Activated T-cell treated with anti-CD3 and anti-CD28 coated beads for 24 hours (primary cell): ENCODE measurements around the gene FCHSD2.
A peak's percentile ranks its signal among the peaks of the same experiment; 100 is the strongest.
"Not testable (repeated sequence)": the region's sequence is repeated elsewhere in the genome, so short reads cannot be mapped to it uniquely, and the experiment has no call there.

Source experiments
- DNase-seq: peaks from one replicate; pipeline ENCODE4 v3.0.0-alpha.2; 2020; ENCODE audit warnings: low read depth

The FCHSD2 gene

DNA sequence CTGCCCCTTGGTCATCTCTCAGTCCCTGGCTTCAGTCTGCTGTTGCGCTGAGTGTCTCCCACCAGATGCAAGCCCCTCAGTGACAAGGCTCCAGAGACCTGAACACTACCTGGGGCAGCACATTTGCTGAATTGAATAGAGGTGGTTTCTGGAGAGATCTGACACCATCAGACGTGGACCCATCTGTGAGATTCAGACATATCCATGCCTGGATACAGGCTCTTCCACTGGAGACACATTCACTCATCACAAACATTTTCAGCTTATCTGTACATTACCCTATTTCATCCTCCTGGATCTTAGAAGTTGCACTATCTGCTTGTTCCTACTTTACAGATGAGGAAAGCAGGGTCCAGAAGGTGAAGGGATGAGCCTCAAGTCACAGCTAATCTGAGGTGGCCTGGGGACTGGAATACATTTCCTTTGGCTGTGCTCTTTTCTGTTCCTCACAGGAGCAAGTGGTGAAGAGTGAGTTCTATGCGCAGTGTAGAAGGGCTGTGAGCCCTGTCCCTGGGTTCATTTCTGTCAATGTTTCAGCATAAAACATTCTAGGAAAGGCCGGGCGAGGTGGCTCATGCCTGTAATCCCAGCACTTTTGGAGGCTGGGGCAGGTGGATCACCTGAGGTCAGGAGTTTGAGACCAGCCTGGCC, 308.9 kb downstream of the FCHSD2 start:
- DNase-seq = no peak

GRCh38 chr11:72832301-72833082, 309.6 kb downstream of the FCHSD2 start:
- no peak for DNase-seq

GRCh38 chr11:72831521-72832300, 310.4 kb downstream of the FCHSD2 start:
- DNase-seq = no peak

- no peak for DNase-seq
Measured at GRCh38 chr11:72829884-72830533, 312.1 kb downstream of the FCHSD2 start.

DNA sequence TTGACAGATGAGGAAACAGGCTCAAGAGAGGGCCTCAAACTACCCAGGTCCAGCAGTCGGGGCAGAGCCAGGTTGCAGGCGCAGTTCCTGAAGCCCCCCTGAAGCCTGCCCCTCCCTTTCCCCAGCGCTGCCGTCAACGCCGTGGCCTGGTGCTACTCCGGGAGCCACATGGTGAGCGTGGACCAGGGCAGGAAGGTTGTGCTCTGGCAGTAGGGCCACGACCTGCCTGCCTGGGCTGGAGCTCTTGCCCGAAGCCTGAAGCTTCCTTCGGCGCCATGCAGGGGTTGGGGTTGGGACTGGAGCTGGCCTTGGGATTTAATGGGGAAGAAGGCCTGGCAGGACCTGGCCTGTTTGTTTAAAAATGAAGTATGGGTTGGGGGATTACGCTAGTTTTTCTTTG, 312.9 kb downstream of the FCHSD2 start:
- DNase-seq = no peak

GRCh38 chr11:72828692-72829101, 313.4 kb downstream of the FCHSD2 start:
- no peak for DNase-seq

DNA sequence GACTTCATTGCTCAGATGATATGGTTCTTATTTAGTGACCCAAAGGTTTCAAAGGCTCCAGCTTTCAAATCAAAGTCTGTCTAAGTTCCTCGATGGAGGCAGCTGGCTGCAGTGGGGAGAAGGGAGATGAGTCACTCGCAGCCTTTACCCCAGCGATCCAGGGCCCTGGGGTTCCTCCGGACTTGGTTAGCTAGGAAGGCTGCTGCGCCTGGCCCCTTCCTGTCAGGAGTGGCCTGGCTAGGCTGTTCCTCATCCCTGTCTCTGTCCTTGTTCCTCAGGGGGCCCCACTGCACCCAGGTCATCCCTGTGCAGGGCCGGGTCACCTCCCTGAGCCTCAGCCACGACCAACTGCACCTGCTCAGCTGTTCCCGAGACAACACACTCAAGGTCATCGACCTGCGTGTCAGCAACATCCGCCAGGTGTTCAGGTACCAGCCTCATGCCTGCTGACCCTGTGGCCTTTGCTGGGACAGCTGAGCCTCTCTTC, 314.0 kb downstream of the FCHSD2 start:
- no peak for DNase-seq

GRCh38 chr11:72827656-72828055, 314.5 kb downstream of the FCHSD2 start:
- DNase-seq = not testable (repeated sequence)

DNA sequence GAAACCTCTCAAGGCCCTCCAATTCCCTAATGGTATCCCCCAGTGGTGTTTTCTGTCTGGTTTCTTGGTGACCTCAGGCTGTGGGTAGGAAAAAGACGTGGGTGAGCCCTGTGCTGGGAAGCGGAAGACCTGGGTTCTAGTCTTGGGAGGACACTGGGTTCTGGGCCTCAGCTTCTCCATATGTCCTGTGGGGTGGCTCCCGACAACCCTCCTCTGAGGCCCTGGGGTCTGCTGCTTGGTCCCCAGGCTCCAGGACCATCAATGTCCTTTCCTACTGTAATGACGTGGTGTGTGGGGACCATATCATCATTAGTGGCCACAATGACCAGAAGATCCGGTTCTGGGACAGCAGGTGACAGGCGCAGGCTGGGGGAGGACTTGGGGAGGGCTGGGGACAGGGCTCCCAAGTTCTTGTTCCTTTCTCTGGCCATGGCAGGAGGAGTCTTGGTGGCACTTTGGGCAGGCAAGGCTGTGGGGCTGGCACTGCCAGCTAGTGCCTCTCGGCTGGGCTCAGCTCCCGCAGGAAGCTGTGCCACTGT, 315.1 kb downstream of the FCHSD2 start:
- DNase-seq = no peak

DNA sequence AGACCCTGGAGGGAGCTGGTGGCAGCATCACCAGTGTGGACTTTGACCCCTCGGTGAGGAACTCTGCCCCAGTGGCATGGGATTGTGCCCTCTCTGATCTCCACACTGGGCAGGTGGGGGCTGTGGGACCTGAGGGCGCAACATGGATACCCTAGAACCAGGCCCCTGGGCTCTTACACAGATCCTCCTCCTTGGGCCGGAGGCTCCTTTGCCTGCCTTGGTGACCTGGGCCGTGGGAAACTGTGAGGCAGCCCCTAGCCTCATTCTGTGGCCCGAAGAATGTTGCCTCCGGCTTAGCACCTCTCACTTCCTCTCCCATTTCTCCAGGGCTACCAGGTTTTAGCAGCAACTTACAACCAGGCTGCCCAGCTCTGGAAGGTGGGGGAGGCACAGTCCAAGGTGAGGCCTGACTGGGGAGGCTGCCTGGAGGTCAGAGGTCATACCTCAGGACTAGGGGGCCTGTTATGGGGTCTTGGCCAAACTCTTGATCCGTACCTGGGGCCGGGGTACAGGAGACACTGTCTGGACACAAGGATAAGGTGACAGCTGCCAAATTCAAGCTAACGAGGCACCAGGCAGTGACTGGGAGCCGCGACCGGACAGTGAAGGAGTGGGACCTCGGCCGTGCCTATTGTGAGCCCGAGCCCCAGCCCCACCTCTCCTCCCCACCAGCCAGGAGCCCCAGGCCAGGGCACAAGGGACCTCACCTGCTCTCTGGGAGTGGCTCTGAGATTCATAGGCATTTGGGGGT, 315.8 kb downstream of the FCHSD2 start:
- DNase-seq = no peak

- DNase-seq = no peak
Measured at GRCh38 chr11:72825661-72826060, 316.5 kb downstream of the FCHSD2 start.

- DNase-seq = no peak
Measured at GRCh38 chr11:72824811-72825505, 317.2 kb downstream of the FCHSD2 start.

DNA sequence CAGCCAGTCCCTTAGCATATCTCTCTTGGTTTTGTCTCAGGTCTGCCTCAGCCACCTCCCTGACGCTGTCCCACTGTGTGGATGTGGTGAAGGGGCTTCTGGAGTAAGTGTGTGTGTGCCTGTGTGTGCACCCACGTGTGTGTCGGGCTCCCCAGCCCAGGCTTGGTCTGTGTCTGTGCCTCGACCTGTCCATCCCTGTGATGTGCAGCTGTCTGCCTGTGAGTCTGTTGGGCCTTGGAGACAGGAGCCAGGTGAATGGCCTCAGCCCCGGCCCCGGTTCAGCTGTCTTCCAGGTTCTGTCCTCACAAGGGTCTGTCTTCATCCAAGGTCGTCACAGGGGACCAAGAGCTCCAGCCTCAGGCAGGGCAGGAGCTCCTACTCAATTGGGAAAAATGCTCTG, 318.1 kb downstream of the FCHSD2 start:
- DNase-seq = no peak

GRCh38 chr11:72823105-72823804, 318.9 kb downstream of the FCHSD2 start:
- no peak for DNase-seq

GRCh38 chr11:72821920-72822799, 320.0 kb downstream of the FCHSD2 start:
- peak; percentile 67 for DNase-seq

GRCh38 chr11:72821221-72821919, 320.7 kb downstream of the FCHSD2 start:
- DNase-seq = no peak

DNA sequence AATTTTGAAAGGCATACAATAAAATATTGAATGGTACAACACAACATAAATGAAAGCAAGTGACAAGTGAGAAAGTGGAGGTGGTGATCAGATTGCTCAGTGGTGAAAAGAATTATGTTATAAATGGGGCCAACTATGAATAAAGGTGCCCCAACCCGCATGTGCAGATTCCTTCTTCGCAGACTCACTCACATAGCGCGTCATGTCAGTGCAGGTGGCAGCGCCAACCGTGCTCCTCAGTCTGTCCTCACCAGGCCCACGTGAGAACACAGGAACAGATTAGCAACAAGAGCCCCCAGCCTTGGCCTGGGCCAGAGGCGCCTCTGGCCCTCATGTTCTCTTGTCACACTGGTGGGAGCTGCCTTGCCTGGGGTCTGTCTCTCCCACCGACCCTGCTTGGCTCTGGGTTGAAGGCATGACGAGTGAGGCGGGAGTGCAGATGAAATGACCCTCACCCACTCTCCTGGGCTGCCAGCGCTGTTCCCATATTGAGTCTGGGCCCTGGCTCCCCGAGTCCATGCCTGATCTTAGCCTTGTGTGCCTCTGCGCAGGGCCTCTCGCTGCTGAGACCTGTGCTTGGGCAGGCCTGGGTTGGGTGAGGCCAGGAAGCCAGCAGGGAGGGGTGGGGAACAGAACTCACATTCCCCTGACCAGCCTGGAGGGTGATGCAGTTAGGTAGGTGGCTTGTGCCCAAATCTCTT, 321.5 kb downstream of the FCHSD2 start:
- no peak for DNase-seq

- no peak for DNase-seq
Measured at GRCh38 chr11:72818971-72819370, 323.1 kb downstream of the FCHSD2 start.
